GM12875 (cell line): ENCODE data around the gene C11orf71.

Source experiments
- H3K4me3 ChIP-seq: one replicate; pipeline ENCODE4 v1.5.1; 2011; ENCODE audit warnings: low read depth, low read length, control low read depth
- TF ChIP-seq, protein P1 (sequence below): IDR thresholded peaks from 2 replicates; pipeline ENCODE4 v1.5.1; 2011; ENCODE audit warnings: low read depth, mild to moderate bottlenecking, control low read depth, inconsistent platforms, low read length, moderate library complexity, borderline replicate concordance; ENCODE audit not compliant: insufficient read depth

The C11orf71 gene

DNA sequence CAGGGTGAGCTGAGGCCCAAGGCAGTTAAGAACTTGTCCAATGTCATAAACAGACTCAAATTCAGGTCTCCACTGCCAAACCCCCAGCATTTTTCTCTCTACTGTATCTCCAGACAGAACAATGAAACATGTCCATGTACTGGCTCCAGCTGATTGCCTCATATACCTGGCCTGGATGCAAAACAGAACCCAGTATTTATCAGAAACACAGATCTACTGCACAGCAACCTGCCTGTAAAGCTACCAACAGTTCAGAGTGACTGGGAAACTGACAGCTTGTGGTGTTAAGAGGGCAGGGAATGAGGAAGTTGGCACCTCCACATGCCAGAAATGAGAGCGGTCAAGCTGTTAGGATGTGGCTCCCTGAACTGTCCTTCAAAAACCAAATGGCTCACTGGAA, 41.6 kb downstream of the C11orf71 start:
- TF ChIP-seq, protein P1, sequence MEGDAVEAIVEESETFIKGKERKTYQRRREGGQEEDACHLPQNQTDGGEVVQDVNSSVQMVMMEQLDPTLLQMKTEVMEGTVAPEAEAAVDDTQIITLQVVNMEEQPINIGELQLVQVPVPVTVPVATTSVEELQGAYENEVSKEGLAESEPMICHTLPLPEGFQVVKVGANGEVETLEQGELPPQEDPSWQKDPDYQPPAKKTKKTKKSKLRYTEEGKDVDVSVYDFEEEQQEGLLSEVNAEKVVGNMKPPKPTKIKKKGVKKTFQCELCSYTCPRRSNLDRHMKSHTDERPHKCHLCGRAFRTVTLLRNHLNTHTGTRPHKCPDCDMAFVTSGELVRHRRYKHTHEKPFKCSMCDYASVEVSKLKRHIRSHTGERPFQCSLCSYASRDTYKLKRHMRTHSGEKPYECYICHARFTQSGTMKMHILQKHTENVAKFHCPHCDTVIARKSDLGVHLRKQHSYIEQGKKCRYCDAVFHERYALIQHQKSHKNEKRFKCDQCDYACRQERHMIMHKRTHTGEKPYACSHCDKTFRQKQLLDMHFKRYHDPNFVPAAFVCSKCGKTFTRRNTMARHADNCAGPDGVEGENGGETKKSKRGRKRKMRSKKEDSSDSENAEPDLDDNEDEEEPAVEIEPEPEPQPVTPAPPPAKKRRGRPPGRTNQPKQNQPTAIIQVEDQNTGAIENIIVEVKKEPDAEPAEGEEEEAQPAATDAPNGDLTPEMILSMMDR, result no peak
- no peak overlapping the region for H3K4me3 ChIP-seq

DNA sequence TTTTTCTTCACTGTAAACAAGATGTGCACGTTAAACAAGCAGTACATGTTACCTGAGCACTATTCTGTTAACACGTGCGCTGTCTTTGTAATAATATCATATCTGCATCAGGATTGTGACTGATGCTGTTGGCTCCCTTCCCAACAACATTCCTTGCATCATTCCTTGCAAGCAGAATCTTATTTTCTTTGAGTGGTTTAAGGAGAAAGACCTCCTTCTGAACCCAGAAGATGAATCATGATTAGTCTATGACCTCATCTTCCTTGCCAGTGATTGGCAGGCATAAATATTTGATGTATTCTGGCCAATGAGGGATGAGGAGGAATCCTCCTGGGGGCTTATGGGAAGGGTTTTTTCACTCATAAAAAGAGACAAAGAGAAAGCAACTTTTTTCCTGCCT, 46.2 kb downstream of the C11orf71 start:
- TF ChIP-seq, protein P1, result no peak
- no peak overlapping the region for H3K4me3 ChIP-seq

DNA sequence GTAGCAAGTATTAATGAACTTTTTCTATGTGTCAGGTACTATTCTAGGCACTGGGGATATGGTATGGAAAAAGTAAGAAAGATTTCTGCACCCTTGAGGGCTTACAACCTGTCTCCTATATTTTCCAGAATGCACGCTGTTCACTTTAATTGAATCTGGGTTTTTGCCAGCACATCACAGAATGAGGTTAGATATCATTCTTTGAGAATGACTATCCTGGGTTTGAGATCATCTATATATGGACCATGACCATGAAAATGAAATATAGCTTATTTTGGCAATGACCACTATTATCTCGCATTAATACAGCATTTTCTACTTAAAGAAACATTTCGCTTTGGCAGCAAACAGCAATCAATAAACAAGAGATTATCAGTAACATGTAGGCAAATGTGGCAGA, 46.9 kb downstream of the C11orf71 start:
- TF ChIP-seq, protein P1, result no peak
- no peak overlapping the region for H3K4me3 ChIP-seq

DNA sequence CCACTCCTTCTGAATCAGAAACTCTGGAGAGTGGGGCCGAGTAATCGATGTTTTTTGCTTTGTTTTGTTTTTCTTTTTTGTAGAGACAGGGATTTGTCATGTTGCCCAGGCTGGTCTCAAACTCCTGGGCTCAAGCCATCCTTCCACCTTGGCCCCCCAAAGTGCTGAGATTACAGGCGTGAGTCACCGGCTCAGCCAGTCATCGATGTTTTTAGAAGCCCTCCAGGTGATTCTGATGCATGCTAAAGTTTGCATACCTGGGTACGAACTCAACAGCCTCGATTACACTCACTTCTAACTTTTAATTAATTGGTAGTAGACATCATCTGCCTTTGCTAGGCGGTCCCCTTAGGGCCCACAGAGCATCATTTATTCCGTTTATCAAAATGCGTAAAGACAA, 50.3 kb downstream of the C11orf71 start:
- H3K4me3 ChIP-seq, result no peak overlapping the region
- TF ChIP-seq, protein P1, result no peak
